Measurements from ENCODE around the gene VAC14. TPM values are rescaled to one million over a fixed set of nuclear protein-coding genes. Genes with fewer than 3 reads are reported as not detected.

The VAC14 gene
- total RNA-seq, 4 donors from 2014 or later: 20.5 to 44.2 (median 29.5) TPM

GRCh38 chr16:70652322-70652721, 148.6 kb downstream of the VAC14 start:
- no peak for TF ChIP-seq CTCF (IDR thresholded peaks at IDR 0.05; ENCODE audit: low read depth)

GRCh38 chr16:70651524-70651923, 149.4 kb downstream of the VAC14 start:
- no peak for TF ChIP-seq CTCF (IDR thresholded peaks at IDR 0.05; ENCODE audit: low read depth)

- TF ChIP-seq CTCF (IDR thresholded peaks at IDR 0.05; ENCODE audit: low read depth): no peak
Measured at GRCh38 chr16:70650216-70650615, 150.7 kb downstream of the VAC14 start.

- no peak for TF ChIP-seq CTCF (IDR thresholded peaks at IDR 0.05; ENCODE audit: low read depth)
Measured at GRCh38 chr16:70649300-70649699, 151.7 kb downstream of the VAC14 start.

- no peak for TF ChIP-seq CTCF (IDR thresholded peaks at IDR 0.05; ENCODE audit: low read depth)
Measured at GRCh38 chr16:70648606-70649005, 152.4 kb downstream of the VAC14 start.

- no peak for TF ChIP-seq CTCF (IDR thresholded peaks at IDR 0.05; ENCODE audit: low read depth)
Measured at GRCh38 chr16:70647441-70648359, 153.3 kb downstream of the VAC14 start.

- TF ChIP-seq CTCF (IDR thresholded peaks at IDR 0.05; ENCODE audit: low read depth): no peak
Measured at GRCh38 chr16:70646260-70647241, 154.4 kb downstream of the VAC14 start, which contains the start of gene IL34. Gene IL34, plus strand, starts transcription at chr16:70646559. Its CDS starts 389 bp downstream, at chr16:70646948.

Measured in subcutaneous adipose tissue (tissue), 4 donors.